ENCODE results near the gene MRGPRF.

GRCh38 chr11:69032833-69033232 lies 19.8 kb upstream of the MRGPRF start:
- TF ChIP-seq CTCF (conservative IDR thresholded peaks at IDR 0.05; ENCODE audit: low read length) = no peak
- no peak for TF ChIP-seq EZH2phosphoT487 (IDR thresholded peaks at IDR 0.05; ENCODE audit: borderline replicate concordance, low read depth, low read length)
